Measurements from ENCODE around the gene CXADR. TPM values are rescaled to one million over a fixed set of nuclear protein-coding genes. Genes with fewer than 3 reads are reported as not detected.
"Not testable (repeated sequence)": the region's sequence is repeated elsewhere in the genome, so short reads cannot be mapped to it uniquely, and the experiment has no call there.

The CXADR gene
- 10.7 and 12.4 TPM in 2 replicates for total RNA-seq

- DNase-seq (ENCODE audit: extremely low read depth, low read depth, low spot score), result no peak
These were observed at the start of gene CXADR for GRCh38 chr21:17512253-17513213. CXADR (plus strand) TSS chr21:17513043; CDS start chr21:17513130, 87 bp downstream.

- DNase-seq (ENCODE audit: extremely low read depth, low read depth, low spot score), result no peak
These were observed 46.7 kb upstream of the CXADR start for GRCh38 chr21:17466166-17466565.

- DNase-seq (ENCODE audit: extremely low read depth, low read depth, low spot score), result no peak
These were observed 45.5 kb upstream of the CXADR start for GRCh38 chr21:17467392-17467791.

- DNase-seq (ENCODE audit: extremely low read depth, low read depth, low spot score), result no peak
These were observed 45.0 kb upstream of the CXADR start for GRCh38 chr21:17467829-17468228.

GRCh38 chr21:17468698-17469097, 44.1 kb upstream of the CXADR start:
- DNase-seq (ENCODE audit: extremely low read depth, low read depth, low spot score), result no peak

GRCh38 chr21:17469727-17470126, 43.1 kb upstream of the CXADR start:
- no peak for DNase-seq (ENCODE audit: extremely low read depth, low read depth, low spot score)

- DNase-seq (ENCODE audit: extremely low read depth, low read depth, low spot score), result no peak
These were observed 40.7 kb upstream of the CXADR start for GRCh38 chr21:17472182-17472581.

GRCh38 chr21:17472592-17473271, 40.1 kb upstream of the CXADR start:
- no peak for DNase-seq (ENCODE audit: extremely low read depth, low read depth, low spot score)

- no peak for DNase-seq (ENCODE audit: extremely low read depth, low read depth, low spot score)
These were observed 36.8 kb upstream of the CXADR start for GRCh38 chr21:17476006-17476405.

- not testable (repeated sequence) for DNase-seq (ENCODE audit: extremely low read depth, low read depth, low spot score)
These were observed 34.7 kb upstream of the CXADR start for GRCh38 chr21:17478156-17478555.

- DNase-seq (ENCODE audit: extremely low read depth, low read depth, low spot score), result no peak
These were observed 33.2 kb upstream of the CXADR start for GRCh38 chr21:17479606-17480005.

GRCh38 chr21:17482928-17483327, 29.9 kb upstream of the CXADR start:
- DNase-seq (ENCODE audit: extremely low read depth, low read depth, low spot score), result no peak

- no peak for DNase-seq (ENCODE audit: extremely low read depth, low read depth, low spot score)
These were observed 24.2 kb upstream of the CXADR start for GRCh38 chr21:17488620-17489019.

- DNase-seq (ENCODE audit: extremely low read depth, low read depth, low spot score), result not testable (repeated sequence)
These were observed 23.3 kb upstream of the CXADR start for GRCh38 chr21:17489565-17489964.

GRCh38 chr21:17491716-17492414, 21.0 kb upstream of the CXADR start:
- DNase-seq (ENCODE audit: extremely low read depth, low read depth, low spot score), result peak; percentile 70

GRCh38 chr21:17492415-17493168, 20.3 kb upstream of the CXADR start:
- no peak for DNase-seq (ENCODE audit: extremely low read depth, low read depth, low spot score)

- DNase-seq (ENCODE audit: extremely low read depth, low read depth, low spot score), result no peak
These were observed 18.8 kb upstream of the CXADR start for GRCh38 chr21:17494051-17494450.

- DNase-seq (ENCODE audit: extremely low read depth, low read depth, low spot score), result no peak
These were observed 17.2 kb upstream of the CXADR start for GRCh38 chr21:17495680-17496079.

- DNase-seq (ENCODE audit: extremely low read depth, low read depth, low spot score), result no peak
These were observed 15.5 kb upstream of the CXADR start for GRCh38 chr21:17497316-17497715.

GRCh38 chr21:17498586-17498985, 14.3 kb upstream of the CXADR start:
- no peak for DNase-seq (ENCODE audit: extremely low read depth, low read depth, low spot score)

All from glomerular endothelial cell (primary cell).